Islet of Langerhans (tissue), 1 donor: Measurements from ENCODE around the gene ATP1B3.
"Not testable (repeated sequence)": the region's sequence is repeated elsewhere in the genome, so short reads cannot be mapped to it uniquely, and the experiment has no call there.

ENCODE experiments used
- FAIRE-seq: peaks from one replicate; lab custom pipeline; 2011; peaks lifted over from hg19 to GRCh38; lab: Jason Lieb, UNC

ATP1B3 gene

GRCh38 chr3:141876381-141876890 lies at the start of gene ATP1B3:
ATP1B3 (plus strand) TSS chr3:141876643; CDS start chr3:141876802, 159 bp downstream.
- no peak for FAIRE-seq

- no peak for FAIRE-seq
Measured at GRCh38 chr3:141828487-141828886, 48.0 kb upstream of the ATP1B3 start.

- no peak for FAIRE-seq
Measured at GRCh38 chr3:141828890-141829289, 47.6 kb upstream of the ATP1B3 start.

- no peak for FAIRE-seq
Measured at GRCh38 chr3:141830508-141830907, 45.9 kb upstream of the ATP1B3 start.

- no peak for FAIRE-seq
Measured at GRCh38 chr3:141834292-141834691, 42.2 kb upstream of the ATP1B3 start.

- FAIRE-seq, result no peak
Measured at GRCh38 chr3:141835557-141836229, 40.8 kb upstream of the ATP1B3 start.

GRCh38 chr3:141839389-141839788 lies 37.1 kb upstream of the ATP1B3 start:
- no peak for FAIRE-seq

GRCh38 chr3:141840737-141841544 lies 35.5 kb upstream of the ATP1B3 start:
- FAIRE-seq, result no peak

GRCh38 chr3:141844108-141844507 lies 32.3 kb upstream of the ATP1B3 start:
- no peak for FAIRE-seq

- no peak for FAIRE-seq
Measured at GRCh38 chr3:141844812-141845211, 31.6 kb upstream of the ATP1B3 start.

GRCh38 chr3:141845407-141846049 lies 30.9 kb upstream of the ATP1B3 start:
- FAIRE-seq, result no peak

GRCh38 chr3:141846050-141846433 lies 30.4 kb upstream of the ATP1B3 start:
- no peak for FAIRE-seq

GRCh38 chr3:141848159-141848748 lies 28.2 kb upstream of the ATP1B3 start:
- not testable (repeated sequence) for FAIRE-seq

- no peak for FAIRE-seq
Measured at GRCh38 chr3:141849056-141849815, 27.2 kb upstream of the ATP1B3 start.

- no peak for FAIRE-seq
Measured at GRCh38 chr3:141851411-141851810, 25.0 kb upstream of the ATP1B3 start.

GRCh38 chr3:141853081-141853601 lies 23.3 kb upstream of the ATP1B3 start:
- FAIRE-seq, result no peak

GRCh38 chr3:141853629-141854168 lies 22.7 kb upstream of the ATP1B3 start:
- no peak for FAIRE-seq

- no peak for FAIRE-seq
Measured at GRCh38 chr3:141854599-141854998, 21.8 kb upstream of the ATP1B3 start.

- no peak for FAIRE-seq
Measured at GRCh38 chr3:141858312-141858711, 18.1 kb upstream of the ATP1B3 start.

GRCh38 chr3:141859651-141860050 lies 16.8 kb upstream of the ATP1B3 start:
- no peak for FAIRE-seq

GRCh38 chr3:141860086-141860669 lies 16.3 kb upstream of the ATP1B3 start:
- FAIRE-seq, result no peak
